ENCODE data around the gene DEXI.
A peak's percentile ranks its signal among the peaks of the same experiment; 100 is the strongest.
"Not testable (repeated sequence)": the region's sequence is repeated elsewhere in the genome, so short reads cannot be mapped to it uniquely, and the experiment has no call there.

Gene DEXI

GRCh38 chr16:10929097-10929496 lies 13.2 kb downstream of the DEXI start:
- not testable (repeated sequence) for DNase-seq (ENCODE audit: low read depth in 2 of 3, low spot score in 1 of 3)

DNA sequence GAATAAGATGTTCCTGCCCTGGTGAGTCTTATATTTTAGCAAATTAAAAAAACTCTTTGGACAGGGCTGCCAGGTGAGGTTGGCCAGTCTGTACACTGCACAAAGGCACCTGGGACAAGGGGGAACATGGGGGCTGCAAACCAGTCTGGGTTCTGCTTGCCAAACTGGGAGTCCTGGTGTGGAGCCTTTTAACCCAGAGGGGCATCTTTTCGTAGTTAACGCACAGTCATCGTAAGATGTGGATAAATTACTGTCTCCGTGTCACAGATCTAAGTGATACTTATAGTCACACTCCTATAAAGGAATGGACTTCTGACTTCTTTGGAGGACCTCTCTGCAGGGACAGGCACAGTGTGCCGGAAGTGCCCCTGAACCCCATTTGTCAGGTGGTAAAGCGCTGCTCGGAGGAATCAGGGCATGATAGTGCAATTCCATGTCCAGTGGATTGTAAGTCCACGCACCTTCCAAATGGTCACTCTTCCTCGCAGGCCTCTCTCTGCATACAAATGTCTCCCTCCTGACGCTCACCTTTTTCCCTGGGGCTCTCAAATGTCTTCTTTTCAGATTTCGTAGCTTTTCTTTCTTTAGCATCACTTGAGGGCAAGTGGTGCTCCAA lies 14.7 kb downstream of the DEXI start:
- DNase-seq (ENCODE audit: low read depth in 2 of 3, low spot score in 1 of 3): no peak

- no peak for DNase-seq (ENCODE audit: low read depth in 2 of 3, low spot score in 1 of 3)
Measured at GRCh38 chr16:10926867-10927266, 15.4 kb downstream of the DEXI start.

GRCh38 chr16:10926094-10926493 lies 16.2 kb downstream of the DEXI start:
- no peak for DNase-seq (ENCODE audit: low read depth in 2 of 3, low spot score in 1 of 3)

- not testable (repeated sequence) for DNase-seq (ENCODE audit: low read depth in 2 of 3, low spot score in 1 of 3)
Measured at GRCh38 chr16:10925285-10925684, 17.0 kb downstream of the DEXI start.

DNA sequence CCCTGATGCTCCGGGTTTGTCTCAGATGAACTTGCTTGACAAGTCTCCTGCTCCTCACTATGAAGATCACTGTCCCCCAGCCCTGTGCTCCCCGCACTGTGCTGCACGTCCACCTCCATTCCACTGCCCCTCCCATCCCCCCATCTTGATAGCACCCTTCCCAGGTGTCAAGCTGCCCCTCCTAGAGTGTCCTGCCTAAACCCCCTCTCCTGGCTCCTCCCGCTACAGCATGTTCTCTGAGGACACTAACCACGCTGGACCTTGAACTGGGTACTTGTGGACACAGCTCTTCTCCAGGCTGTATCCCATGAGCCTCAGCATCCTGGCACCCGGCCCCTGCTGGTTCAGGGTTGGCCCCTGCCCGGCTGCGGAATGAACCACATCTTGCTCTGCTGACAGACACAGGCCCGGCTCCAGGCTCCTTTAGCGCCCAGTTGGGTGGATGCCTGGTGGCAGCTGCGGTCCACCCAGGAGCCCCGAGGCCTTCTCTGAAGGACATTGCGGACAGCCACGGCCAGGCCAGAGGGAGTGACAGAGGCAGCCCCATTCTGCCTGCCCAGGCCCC lies 18.5 kb downstream of the DEXI start:
- DNase-seq (ENCODE audit: low read depth in 2 of 3, low spot score in 1 of 3): no peak

DNA sequence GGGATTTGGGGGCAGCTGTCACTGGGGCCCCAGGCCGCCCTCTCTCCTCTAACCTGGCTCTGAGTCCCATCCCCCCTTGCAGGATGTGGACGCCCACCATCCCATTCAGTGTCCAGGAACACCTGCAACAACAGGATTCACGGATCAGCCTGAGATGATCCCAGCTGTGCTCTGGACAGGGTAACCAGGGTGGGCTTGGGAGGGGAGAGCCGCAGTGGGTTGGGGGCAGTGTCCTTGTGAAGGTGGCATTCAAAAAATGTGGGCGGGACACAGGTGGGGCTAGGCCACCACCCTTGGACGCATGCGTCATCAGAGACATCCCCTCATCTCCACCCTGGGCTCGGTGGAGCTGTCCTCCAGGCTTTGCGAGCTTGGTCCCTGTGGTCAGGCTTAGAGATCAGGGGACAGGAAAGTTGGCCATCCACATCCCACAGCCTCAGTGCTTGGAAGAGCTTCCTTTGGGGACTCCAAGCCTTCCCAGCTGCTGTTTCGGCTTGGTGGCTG lies 19.1 kb downstream of the DEXI start:
- DNase-seq (ENCODE audit: low read depth in 2 of 3, low spot score in 1 of 3): no peak

- DNase-seq (ENCODE audit: low read depth in 2 of 3, low spot score in 1 of 3): no peak
Measured at GRCh38 chr16:10922328-10923145, 19.7 kb downstream of the DEXI start.

- DNase-seq (ENCODE audit: low read depth in 2 of 3, low spot score in 1 of 3): no peak
Measured at GRCh38 chr16:10921536-10922327, 20.5 kb downstream of the DEXI start.

- DNase-seq (ENCODE audit: low read depth in 2 of 3, low spot score in 1 of 3): no peak
Measured at GRCh38 chr16:10920726-10921427, 21.4 kb downstream of the DEXI start.

DNA sequence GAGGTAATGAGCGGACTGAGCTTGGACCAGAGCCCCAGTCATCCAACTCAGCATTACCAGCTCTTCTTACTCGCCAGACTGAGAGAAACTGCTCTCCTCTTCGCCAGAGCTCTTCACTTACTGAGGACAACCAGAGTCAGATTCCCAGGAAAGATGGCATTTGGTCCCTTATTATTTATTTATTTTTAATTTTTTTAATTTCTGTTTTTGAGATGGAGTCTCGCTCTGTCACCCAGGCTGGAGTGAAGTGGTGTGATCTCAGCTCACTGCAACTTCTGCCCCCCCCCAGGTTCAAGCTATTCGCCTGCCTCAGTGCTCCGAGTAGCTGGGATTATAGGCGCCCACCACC lies 23.3 kb downstream of the DEXI start:
- DNase-seq (ENCODE audit: low read depth in 2 of 3, low spot score in 1 of 3): no peak

- DNase-seq (ENCODE audit: low read depth in 2 of 3, low spot score in 1 of 3): peak; percentile 76 to 93 (median 82)
Measured at GRCh38 chr16:10918294-10919002, 23.8 kb downstream of the DEXI start.

GRCh38 chr16:10916534-10916933 lies 25.7 kb downstream of the DEXI start:
- no peak for DNase-seq (ENCODE audit: low read depth in 2 of 3, low spot score in 1 of 3)

- DNase-seq (ENCODE audit: low read depth in 2 of 3, low spot score in 1 of 3): no peak
Measured at GRCh38 chr16:10911267-10911666, 31.0 kb downstream of the DEXI start.

DNA sequence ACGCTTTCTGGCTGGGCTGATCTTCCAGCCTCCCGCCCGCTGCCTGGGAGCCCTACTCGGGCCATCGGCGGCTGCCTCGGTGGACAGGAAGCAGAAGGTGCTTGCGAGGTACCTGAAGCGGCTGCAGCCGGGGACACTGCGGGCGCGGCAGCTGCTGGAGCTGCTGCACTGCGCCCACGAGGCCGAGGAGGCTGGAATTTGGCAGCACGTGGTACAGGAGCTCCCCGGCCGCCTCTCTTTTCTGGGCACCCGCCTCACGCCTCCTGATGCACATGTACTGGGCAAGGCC lies 34.6 kb downstream of the DEXI start:
- DNase-seq (ENCODE audit: low read depth in 2 of 3, low spot score in 1 of 3): no peak

DNA sequence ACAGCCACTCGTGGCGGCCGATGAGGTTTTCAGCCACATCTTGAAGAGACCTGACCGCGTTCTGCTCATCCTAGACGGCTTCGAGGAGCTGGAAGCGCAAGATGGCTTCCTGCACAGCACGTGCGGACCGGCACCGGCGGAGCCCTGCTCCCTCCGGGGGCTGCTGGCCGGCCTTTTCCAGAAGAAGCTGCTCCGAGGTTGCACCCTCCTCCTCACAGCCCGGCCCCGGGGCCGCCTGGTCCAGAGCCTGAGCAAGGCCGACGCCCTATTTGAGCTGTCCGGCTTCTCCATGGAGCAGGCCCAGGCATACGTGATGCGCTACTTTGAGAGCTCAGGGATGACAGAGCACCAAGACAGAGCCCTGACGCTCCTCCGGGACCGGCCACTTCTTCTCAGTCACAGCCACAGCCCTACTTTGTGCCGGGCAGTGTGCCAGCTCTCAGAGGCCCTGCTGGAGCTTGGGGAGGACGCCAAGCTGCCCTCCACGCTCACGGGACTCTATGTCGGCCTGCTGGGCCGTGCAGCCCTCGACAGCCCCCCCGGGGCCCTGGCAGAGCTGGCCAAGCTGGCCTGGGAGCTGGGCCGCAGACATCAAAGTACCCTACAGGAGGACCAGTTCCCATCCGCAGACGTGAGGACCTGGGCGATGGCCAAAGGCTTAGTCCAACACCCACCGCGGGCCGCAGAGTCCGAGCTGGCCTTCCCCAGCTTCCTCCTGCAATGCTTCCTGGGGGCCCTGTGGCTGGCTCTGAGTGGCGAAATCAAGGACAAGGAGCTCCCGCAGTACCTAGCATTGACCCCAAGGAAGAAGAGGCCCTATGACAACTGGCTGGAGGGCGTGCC lies 35.1 kb downstream of the DEXI start:
- DNase-seq (ENCODE audit: low read depth in 2 of 3, low spot score in 1 of 3): no peak

DNA sequence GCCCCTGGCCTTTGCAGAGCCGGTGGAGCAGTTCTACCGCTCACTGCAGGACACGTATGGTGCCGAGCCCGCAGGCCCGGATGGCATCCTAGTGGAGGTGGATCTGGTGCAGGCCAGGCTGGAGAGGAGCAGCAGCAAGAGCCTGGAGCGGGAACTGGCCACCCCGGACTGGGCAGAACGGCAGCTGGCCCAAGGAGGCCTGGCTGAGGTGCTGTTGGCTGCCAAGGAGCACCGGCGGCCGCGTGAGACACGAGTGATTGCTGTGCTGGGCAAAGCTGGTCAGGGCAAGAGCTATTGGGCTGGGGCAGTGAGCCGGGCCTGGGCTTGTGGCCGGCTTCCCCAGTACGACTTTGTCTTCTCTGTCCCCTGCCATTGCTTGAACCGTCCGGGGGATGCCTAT lies 35.8 kb downstream of the DEXI start:
- no peak for DNase-seq (ENCODE audit: low read depth in 2 of 3, low spot score in 1 of 3)

DNA sequence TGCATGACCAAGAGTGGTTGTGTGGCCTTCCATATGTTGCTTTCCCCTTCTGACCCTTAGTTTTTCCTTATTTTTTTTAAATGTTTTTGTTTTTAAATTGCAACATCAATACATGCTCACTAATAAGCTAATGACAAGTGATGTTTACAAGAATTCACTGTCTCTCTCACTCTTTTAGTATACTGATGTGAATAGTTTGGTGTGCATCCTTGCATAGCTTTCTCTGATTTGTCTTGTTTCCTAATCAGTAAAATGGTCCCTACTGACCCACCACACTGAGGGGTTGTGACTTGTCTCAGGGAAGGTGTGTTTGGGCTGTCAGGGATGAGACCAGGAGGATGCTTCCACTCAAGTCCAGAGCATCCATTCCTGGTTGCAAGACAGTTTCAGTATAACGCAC lies 39.3 kb downstream of the DEXI start:
- no peak for DNase-seq (ENCODE audit: low read depth in 2 of 3, low spot score in 1 of 3)

DNA sequence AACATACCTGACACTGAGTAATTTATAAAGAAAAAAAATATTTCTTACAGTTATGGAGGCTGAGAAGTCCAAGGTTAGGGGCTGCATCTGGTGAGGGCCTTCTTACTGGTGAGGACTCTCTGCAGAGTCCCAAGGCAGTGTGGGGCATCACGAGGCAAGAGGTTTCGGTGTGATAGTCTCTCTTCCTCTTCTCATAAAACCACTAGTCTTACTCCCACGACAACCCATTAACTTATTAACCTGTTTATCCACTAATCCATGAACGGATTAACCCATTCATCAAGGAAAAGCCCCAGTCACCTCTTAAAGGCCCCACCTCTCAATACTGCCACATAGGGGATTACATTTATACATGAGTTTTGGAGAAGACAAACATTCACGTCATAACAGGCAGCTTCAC lies 45.1 kb downstream of the DEXI start:
- no peak for DNase-seq (ENCODE audit: low read depth in 2 of 3, low spot score in 1 of 3)

DNA sequence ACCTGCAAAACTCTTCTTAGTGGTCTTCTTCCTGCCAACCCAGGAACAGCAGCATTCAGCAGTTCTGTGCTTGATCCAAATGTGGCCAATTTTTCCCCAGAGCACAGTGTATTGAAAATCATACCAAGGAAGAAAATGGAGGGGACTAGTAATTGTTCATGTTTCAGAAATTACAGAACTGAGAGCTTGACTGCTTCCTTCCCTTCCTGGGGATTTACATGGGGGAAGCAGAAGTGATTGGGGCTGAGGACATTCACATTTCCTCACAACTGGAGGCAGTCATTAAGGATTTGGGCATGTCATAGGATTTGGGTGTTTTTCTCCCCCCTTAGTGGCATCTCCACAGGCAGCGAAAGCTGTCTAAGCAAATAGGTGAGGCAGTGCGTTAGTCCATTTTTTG lies 45.5 kb downstream of the DEXI start:
- no peak for DNase-seq (ENCODE audit: low read depth in 2 of 3, low spot score in 1 of 3)

Data from stimulated activated CD4-positive, alpha-beta T cell treated with anti-CD3 and anti-CD28 coated beads, Interleukin-12 subunit alpha, Interleukin-12 subunit beta, amount 100 ng/mL, for 48 hours (primary cell).